ENCODE data around the gene BMP2. TPM values are rescaled to one million over a fixed set of nuclear protein-coding genes. Genes with fewer than 3 reads are reported as not detected.

Gene BMP2
- total RNA-seq, 2 experiments from 2014 or later = not detected

GRCh38 chr20:6767126-6767535 is 355 bp upstream of the BMP2 start:
- intact Hi-C loops (cut with micrococcal nuclease) = loop anchor here (10.0 kb wide), 1 partner anchor 1088 kb away; no protein-coding TSS in a partner anchor
- Mint-ChIP-seq H3K27ac (no peak overlapping the region), H3K4me1 (ENCODE audit: low read depth) (peaks cover 2% of the 10 kb centered on the region), H3K27me3 (peaks cover 41% of the 10 kb centered on the region), H3K9me3 (no peaks in the 10 kb centered on the region), H3K36me3 (ENCODE audit: low read depth) (no peaks in the 10 kb centered on the region), H3K4me3 (no peak overlapping the region)
- ChIA-PET CTCF (no interaction called here), POLR2A (interaction anchor here (0.6 kb wide), 1 partner anchor 24 kb away, joined by 3 read pairs; no protein-coding TSS in a partner anchor)
- DNase-seq (no peak), ATAC-seq (no peak)
- TF ChIP-seq CTCF (IDR thresholded peaks at IDR 0.05) = no peak

GRCh38 chr20:6768228-6769140 is 998 bp downstream of the BMP2 start:
- H3K27me3 Mint-ChIP-seq = peaks cover 44% of the 10 kb centered on the region

GRCh38 chr20:6769903-6770785 is 2.7 kb downstream of the BMP2 start:
- no peaks in the 10 kb centered on the region for H3K9me3 Mint-ChIP-seq

More at GRCh38 chr20:6768228-6769140, 998 bp downstream of the BMP2 start:
- CTCF ChIA-PET = no interaction called here
- Mint-ChIP-seq H3K27ac (no peak overlapping the region), H3K9me3 (no peaks in the 10 kb centered on the region), H3K36me3 (ENCODE audit: low read depth) (no peaks in the 10 kb centered on the region), H3K4me1 (ENCODE audit: low read depth) (peaks cover 2% of the 10 kb centered on the region), H3K4me3 (no peak overlapping the region)
- no peak for TF ChIP-seq CTCF (IDR thresholded peaks at IDR 0.05)
- intact Hi-C loops (cut with micrococcal nuclease) = loop anchor here (10.0 kb wide), 1 partner anchor 1086 kb away; no protein-coding TSS in a partner anchor
- ATAC-seq (no peak), DNase-seq (peak; percentile 2)
- POLR2A ChIA-PET = no interaction called here

GRCh38 chr20:6770786-6771100 is 3.3 kb downstream of the BMP2 start:
- intact Hi-C loops (cut with micrococcal nuclease) = loop anchor here (10.0 kb wide), 1 partner anchor 914 kb away; no protein-coding TSS in a partner anchor
- peaks cover 35% of the 10 kb centered on the region for H3K27me3 Mint-ChIP-seq
- no peaks in the 10 kb centered on the region for H3K36me3 Mint-ChIP-seq (ENCODE audit: low read depth)
- ATAC-seq (no peak), DNase-seq (no peak)
- no peak overlapping the region for H3K27ac Mint-ChIP-seq
- TF ChIP-seq CTCF (IDR thresholded peaks at IDR 0.05) = no peak
- H3K4me3 Mint-ChIP-seq = no peak overlapping the region
- no peaks in the 10 kb centered on the region for H3K9me3 Mint-ChIP-seq
- H3K4me1 Mint-ChIP-seq (ENCODE audit: low read depth) = peaks cover 2% of the 10 kb centered on the region
- ChIA-PET CTCF (no interaction called here), POLR2A (no interaction called here)

More at GRCh38 chr20:6769903-6770785, 2.7 kb downstream of the BMP2 start:
- TF ChIP-seq CTCF (IDR thresholded peaks at IDR 0.05) = no peak
- ATAC-seq = no peak
- no peak overlapping the region for H3K4me3 Mint-ChIP-seq
- POLR2A ChIA-PET = no interaction called here
- intact Hi-C loops (cut with micrococcal nuclease) = loop anchor here (10.0 kb wide), 2 partner anchors 915 to 1085 kb away; no protein-coding TSS in a partner anchor
- H3K4me1 Mint-ChIP-seq (ENCODE audit: low read depth) = peaks cover 2% of the 10 kb centered on the region
- no peak overlapping the region for H3K27ac Mint-ChIP-seq
- CTCF ChIA-PET = no interaction called here
- no peaks in the 10 kb centered on the region for H3K36me3 Mint-ChIP-seq (ENCODE audit: low read depth)
- peaks cover 36% of the 10 kb centered on the region for H3K27me3 Mint-ChIP-seq
- peak; percentile 1 for DNase-seq

All from activated CD8-positive, alpha-beta T cell treated with anti-CD3 and anti-CD28 coated beads for 36 hours (primary cell).